ENCODE measurements around the gene ERBB2. TPM values are rescaled to one million over a fixed set of nuclear protein-coding genes. Genes with fewer than 3 reads are reported as not detected.

The ERBB2 gene
- total and polyA plus RNA-seq, 10 of the 15 experiments (the other 5 are each of a cell fraction or from before 2014, with no cell fraction given), result 0.39 to 7.0 (median 4.3) TPM

DNA sequence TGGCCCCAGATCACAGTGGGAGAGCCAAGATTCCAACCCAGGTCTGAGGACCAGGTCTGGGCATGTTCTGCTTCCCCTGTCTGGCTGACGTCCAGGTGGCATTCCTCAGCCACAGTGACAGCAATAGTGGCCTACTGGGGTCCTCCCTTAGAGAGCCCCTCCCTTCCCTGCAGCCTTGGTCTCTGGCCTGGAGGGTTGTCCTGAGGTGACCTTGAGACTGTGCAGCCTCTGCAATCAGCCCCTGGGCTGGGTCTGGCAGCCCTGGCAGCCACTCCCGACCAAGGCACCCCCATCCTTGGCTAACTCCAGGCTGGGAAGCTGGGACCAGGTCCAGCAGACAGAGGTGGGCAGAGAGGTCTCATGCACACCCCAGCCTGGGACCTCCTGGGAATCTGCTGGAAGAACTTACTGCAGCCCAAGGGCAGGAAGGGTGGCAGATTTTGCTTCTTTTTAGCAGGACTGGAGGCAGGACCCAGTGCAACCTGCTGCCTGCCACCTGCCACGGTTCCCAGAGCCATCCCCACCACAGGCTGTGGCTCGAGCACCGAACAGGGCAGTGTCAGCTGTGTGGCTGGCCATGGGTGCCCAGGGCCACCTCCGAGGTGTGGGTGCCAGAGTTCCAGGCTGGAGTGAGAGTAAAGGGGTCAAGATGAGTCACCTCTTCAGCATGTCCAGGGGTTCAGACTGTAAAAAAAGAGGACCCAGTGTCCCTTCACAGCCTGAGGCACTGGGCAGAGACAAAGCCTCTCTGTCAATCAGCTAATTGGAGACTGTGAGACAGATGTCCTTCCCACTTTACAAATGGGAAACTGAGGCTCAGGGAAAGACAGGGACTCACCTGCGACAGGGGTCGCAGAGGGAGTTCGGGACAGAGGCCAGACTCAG, 50.5 kb downstream of the ERBB2 start:
- Histone ChIP-seq H3K36me3 (ENCODE audit: control insufficient read depth in 2 of 2, insufficient read depth in 2 of 2, low read length in 1 of 2) (no peaks in the 10 kb centered on the region), H3K79me2 (ENCODE audit: control insufficient read depth, insufficient read depth, low read length) (peaks cover 11% of the 10 kb centered on the region), H3K4me1 (ENCODE audit: control insufficient read depth, insufficient read depth, low read length) (peaks cover 13% of the 10 kb centered on the region), H3K9ac (ENCODE audit: control insufficient read depth, insufficient read depth, low read length) (no peak overlapping the region), H3K9me3 (replicated peaks; ENCODE audit: control insufficient read depth, insufficient read depth, low read length) (no peaks in the 10 kb centered on the region), H3K4me3 (no peak overlapping the region), H3K27me3 (replicated peaks in 1 of 2; ENCODE audit: control insufficient read depth in 2 of 2, insufficient read depth in 2 of 2, low read length in 1 of 2) (no peaks in the 10 kb centered on the region), H3K4me2 (ENCODE audit: control insufficient read depth, insufficient read depth) (no peak overlapping the region), H4K20me1 (ENCODE audit: control insufficient read depth, insufficient read depth) (no peaks in the 10 kb centered on the region), H2AFZ (ENCODE audit: control insufficient read depth, low read depth, low read length) (no peak overlapping the region), H3K27ac (ENCODE audit: control insufficient read depth, insufficient read depth) (no peak overlapping the region)
- ChIA-PET POLR2A (no interaction called here), CTCF (interaction anchor here (1.3 kb wide), 1 partner anchor 129 kb away, joined by 4 read pairs; no protein-coding TSS in a partner anchor), SMC1A (ENCODE audit: uncharacterized antibody, unreplicated experiment) (no interaction called here), RAD21 (ENCODE audit: unreplicated experiment) (no interaction called here)
- in situ Hi-C loops (cut with MboI), result loop anchor here (5.0 kb wide), 1 partner anchor 128 kb away; no protein-coding TSS in a partner anchor
- no TSS peak for BruUV-seq (replicated peaks)
- WGBS (ENCODE audit: insufficient coverage, insufficient replicate concordance, low lambda C conversion rate, missing lambda C conversion rate), result 61% methylated on average over 9 of the region's 9 CpGs
- TF ChIP-seq SUZ12 (IDR thresholded peaks at IDR 0.05; ENCODE audit: unreplicated experiment) (no peak), BCL11A (IDR thresholded peaks at IDR 0.05; ENCODE audit: low read depth, low read length) (no peak), HDAC2 (IDR thresholded peaks at IDR 0.05) (no peak)
- FAIRE-seq, result no peak
- DNase-seq (ENCODE audit: low read depth, low spot score), result no peak
- intact Hi-C loops (cut with micrococcal nuclease; ENCODE audit: unreplicated experiment), result loop anchor here (5.0 kb wide), 1 partner anchor 113 kb away; the partner anchor contains the start of gene STARD3
- no peak for ATAC-seq

DNA sequence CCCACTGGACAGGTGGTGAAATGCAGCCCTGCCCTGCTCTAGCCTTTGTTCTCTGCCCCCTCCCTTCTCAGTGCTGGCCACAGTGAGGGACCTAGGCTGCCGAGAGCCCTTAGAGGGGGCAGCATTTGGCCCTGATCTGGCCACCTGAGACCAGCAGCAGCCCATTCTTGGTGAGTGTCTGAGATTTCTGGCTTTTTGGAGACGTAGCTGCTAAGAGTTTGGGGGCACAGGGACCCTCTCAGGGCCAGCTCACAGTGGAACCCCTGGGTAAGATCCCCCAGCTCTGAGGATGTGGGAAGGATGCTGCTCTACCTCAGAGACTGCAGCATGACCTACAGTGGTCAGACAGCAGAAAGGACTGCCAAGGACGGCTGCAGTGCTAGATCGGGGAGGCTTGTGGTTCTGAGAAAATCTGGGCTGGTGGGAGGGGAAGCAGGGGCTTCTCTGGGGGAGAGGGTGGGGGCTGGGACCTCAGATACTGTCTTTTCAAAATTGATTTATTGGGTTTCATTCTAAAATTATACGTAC, 51.2 kb downstream of the ERBB2 start:
- Histone ChIP-seq H3K9me3 (replicated peaks; ENCODE audit: control insufficient read depth, insufficient read depth, low read length) (no peaks in the 10 kb centered on the region), H3K36me3 (ENCODE audit: control insufficient read depth in 2 of 2, insufficient read depth in 2 of 2, low read length in 1 of 2) (no peaks in the 10 kb centered on the region), H3K9ac (ENCODE audit: control insufficient read depth, insufficient read depth, low read length) (no peak overlapping the region), H3K27ac (ENCODE audit: control insufficient read depth, insufficient read depth) (no peak overlapping the region), H4K20me1 (ENCODE audit: control insufficient read depth, insufficient read depth) (no peaks in the 10 kb centered on the region), H3K4me2 (ENCODE audit: control insufficient read depth, insufficient read depth) (no peak overlapping the region), H2AFZ (ENCODE audit: control insufficient read depth, low read depth, low read length) (no peak overlapping the region), H3K27me3 (replicated peaks in 1 of 2; ENCODE audit: control insufficient read depth in 2 of 2, insufficient read depth in 2 of 2, low read length in 1 of 2) (no peaks in the 10 kb centered on the region), H3K79me2 (ENCODE audit: control insufficient read depth, insufficient read depth, low read length) (peaks cover 13% of the 10 kb centered on the region), H3K4me3 (no peak overlapping the region), H3K4me1 (ENCODE audit: control insufficient read depth, insufficient read depth, low read length) (peaks cover 20% of the 10 kb centered on the region)
- POLR2A ChIA-PET, result no interaction called here
- intact Hi-C loops (cut with micrococcal nuclease; ENCODE audit: unreplicated experiment), result loop anchor here (5.0 kb wide), 1 partner anchor 114 kb away; the partner anchor contains the start of gene STARD3
- in situ Hi-C loops (cut with MboI), result loop anchor here (5.0 kb wide), 1 partner anchor 129 kb away; no protein-coding TSS in a partner anchor
- FAIRE-seq (no peak), ATAC-seq (no peak), DNase-seq (ENCODE audit: low read depth, low spot score) (no peak)
- TF ChIP-seq POLR2AphosphoS5 (IDR thresholded peaks at IDR 0.05; ENCODE audit: low read length) (no peak), PAX8 (IDR thresholded peaks at IDR 0.05) (no peak), ZNF24 (IDR thresholded peaks at IDR 0.05) (no peak), POLR2AphosphoS2 (IDR thresholded peaks at IDR 0.05; ENCODE audit: low read depth, low read length) (no peak), SMARCA5 (IDR thresholded peaks at IDR 0.05) (no peak), YY1 (IDR thresholded peaks at IDR 0.05; ENCODE audit: low read depth, low read length) (no peak)
- SMC1A ChIA-PET (ENCODE audit: uncharacterized antibody, unreplicated experiment), result no interaction called here
- no TSS peak for BruUV-seq (replicated peaks)
- CTCF ChIA-PET, result interaction anchor here (1.3 kb wide), 1 partner anchor 130 kb away, joined by 4 read pairs; no protein-coding TSS in a partner anchor
- RAD21 ChIA-PET (ENCODE audit: unreplicated experiment), result no interaction called here
- WGBS (ENCODE audit: insufficient coverage, insufficient replicate concordance, low lambda C conversion rate, missing lambda C conversion rate), result 51% methylated on average over 5 of the region's 5 CpGs
